Activated naive CD4-positive, alpha-beta T cell treated with anti-CD3 and anti-CD28 coated beads for 36 hours (primary cell): Measurements from ENCODE around the gene TMEM167B. TPM values are rescaled to one million over a fixed set of nuclear protein-coding genes. Genes with fewer than 3 reads are reported as not detected.

Source experiments
- CTCF ChIA-PET: fragments of 350-600 bp; sonication (Branson Sonifier 250); formaldehyde crosslinking; loops from one replicate; lab custom pipeline; 2021; ENCODE audit warnings: antibody characterized with exemption; lab: Charles Lee
- DNase-seq: peaks from one replicate; pipeline ENCODE4 v3.0.0-alpha.2; 2020
- H3K27ac Mint-ChIP-seq: one replicate; pipeline ENCODE4 v1.8.0; 2021; ENCODE audit warnings: mild to moderate bottlenecking, mixed read lengths
- H3K27me3 Mint-ChIP-seq: one replicate; pipeline ENCODE4 v1.8.0; 2021; ENCODE audit warnings: low read depth, mixed read lengths
- H3K36me3 Mint-ChIP-seq: one replicate; pipeline ENCODE4 v1.8.0; 2021; ENCODE audit warnings: low read depth, mixed read lengths
- H3K4me1 Mint-ChIP-seq: one replicate; pipeline ENCODE4 v1.8.0; 2021; ENCODE audit warnings: low read depth, mixed read lengths
- H3K4me3 Mint-ChIP-seq: one replicate; pipeline ENCODE4 v1.8.0; 2021; ENCODE audit warnings: mild to moderate bottlenecking, moderate library complexity, mixed read lengths
- H3K9me3 Mint-ChIP-seq: one replicate; pipeline ENCODE4 v1.8.0; 2021; ENCODE audit warnings: mixed read lengths
- intact Hi-C: fragments of 100-400 bp; cut with micrococcal nuclease; formaldehyde crosslinking; loops from one replicate; pipeline ENCODE4 v1.15.1; 2023
- total RNA-seq, 2 experiments: library from RNA; stranded (reverse); gene quantifications; one replicate each; pipeline ENCODE4 v1.2.3, GENCODE V29; 2021

TMEM167B gene
- total RNA-seq, 2 experiments from 2014 or later, result 35.0 to 37.6 TPM

- H3K4me1 Mint-ChIP-seq, result peaks cover 9% of the 10 kb centered on the region
- H3K9me3 Mint-ChIP-seq, result no peaks in the 10 kb centered on the region
- H3K27ac Mint-ChIP-seq, result no peak overlapping the region
- intact Hi-C loops, result no loop called here
- H3K36me3 Mint-ChIP-seq, result peaks cover 11% of the 10 kb centered on the region
- DNase-seq, result no peak
- H3K4me3 Mint-ChIP-seq, result no peak overlapping the region
- CTCF ChIA-PET, result no interaction called here
- H3K27me3 Mint-ChIP-seq, result no peaks in the 10 kb centered on the region
These were observed 15.3 kb downstream of the TMEM167B start for GRCh38 chr1:109105881-109106280.

- Mint-ChIP-seq H3K27me3 (no peaks in the 10 kb centered on the region), H3K4me3 (no peak overlapping the region), H3K4me1 (peaks cover 5% of the 10 kb centered on the region), H3K36me3 (peaks cover 4% of the 10 kb centered on the region), H3K9me3 (no peaks in the 10 kb centered on the region), H3K27ac (no peak overlapping the region)
- intact Hi-C loops, result no loop called here
- DNase-seq, result no peak
- CTCF ChIA-PET, result interaction anchor here (1.3 kb wide), 1 partner anchor 86 kb away, joined by 3 read pairs; no protein-coding TSS in a partner anchor
These were observed 17.2 kb downstream of the TMEM167B start for GRCh38 chr1:109107785-109108184.

- intact Hi-C loops, result loop anchor here (5.0 kb wide), 4 partner anchors 372 to 598 kb away; partner anchors contain the start of genes ATXN7L2 and EEIG2
- H3K27ac Mint-ChIP-seq, result no peak overlapping the region
- H3K36me3 Mint-ChIP-seq, result no peaks in the 10 kb centered on the region
These were observed 19.3 kb downstream of the TMEM167B start for GRCh38 chr1:109109906-109110305.

GRCh38 chr1:109111386-109112055 is 21.0 kb downstream of the TMEM167B start:
- H3K27me3 Mint-ChIP-seq, result peaks cover 4% of the 10 kb centered on the region
- DNase-seq, result no peak
- CTCF ChIA-PET, result interaction anchor here (0.7 to 5.6 kb wide), 15 partner anchors 10 to 289 kb away, joined by 3 to 71 read pairs (median 5); partner anchors contain the start of gene TMEM167B
- no peak overlapping the region for H3K27ac Mint-ChIP-seq
- intact Hi-C loops, result loop anchor here (1.0 to 5.0 kb wide), 14 partner anchors 11 to 599 kb away; partner anchors contain the start of genes ATXN7L2, CLCC1, EEIG2 and PRPF38B
- no peaks in the 10 kb centered on the region for H3K36me3 Mint-ChIP-seq
- H3K4me3 Mint-ChIP-seq, result no peak overlapping the region
- peaks cover 36% of the 10 kb centered on the region for H3K4me1 Mint-ChIP-seq
- H3K9me3 Mint-ChIP-seq, result no peaks in the 10 kb centered on the region

More at GRCh38 chr1:109109906-109110305, 19.3 kb downstream of the TMEM167B start:
- Mint-ChIP-seq H3K9me3 (no peaks in the 10 kb centered on the region), H3K27me3 (peaks cover 4% of the 10 kb centered on the region), H3K4me1 (peaks cover 22% of the 10 kb centered on the region), H3K4me3 (no peak overlapping the region)
- CTCF ChIA-PET, result interaction anchor here (0.7 to 5.6 kb wide), 4 partner anchors 9 to 282 kb away, joined by 3 to 71 read pairs (median 11); no protein-coding TSS in a partner anchor
- DNase-seq, result no peak

- no peaks in the 10 kb centered on the region for H3K36me3 Mint-ChIP-seq
- no peak for DNase-seq
- H3K4me3 Mint-ChIP-seq, result no peak overlapping the region
- no peaks in the 10 kb centered on the region for H3K9me3 Mint-ChIP-seq
- intact Hi-C loops, result loop anchor here (1.0 to 5.0 kb wide), 14 partner anchors 12 to 600 kb away; partner anchors contain the start of genes ATXN7L2, CLCC1, EEIG2 and PRPF38B
- H3K4me1 Mint-ChIP-seq, result peaks cover 40% of the 10 kb centered on the region
- H3K27me3 Mint-ChIP-seq, result peaks cover 4% of the 10 kb centered on the region
- CTCF ChIA-PET, result interaction anchor here (0.5 to 5.6 kb wide), 23 partner anchors 9 to 1171 kb away, joined by 3 to 71 read pairs (median 3); partner anchors contain the start of genes TAF13 and TMEM167B
- H3K27ac Mint-ChIP-seq, result no peak overlapping the region
These were observed 21.6 kb downstream of the TMEM167B start for GRCh38 chr1:109112056-109112651.

- intact Hi-C loops, result loop anchor here (1.0 to 5.0 kb wide), 14 partner anchors 12 to 600 kb away; partner anchors contain the start of genes ATXN7L2, CLCC1, EEIG2 and PRPF38B
- Mint-ChIP-seq H3K4me1 (peaks cover 40% of the 10 kb centered on the region), H3K9me3 (no peaks in the 10 kb centered on the region), H3K36me3 (no peaks in the 10 kb centered on the region), H3K27me3 (peaks cover 4% of the 10 kb centered on the region), H3K27ac (no peak overlapping the region), H3K4me3 (peak overlapping the region; percentile 80)
- DNase-seq, result peak; percentile 93
- CTCF ChIA-PET, result interaction anchor here (0.5 to 5.6 kb wide), 23 partner anchors 8 to 1171 kb away, joined by 3 to 71 read pairs (median 4); partner anchors contain the start of genes TAF13, TMEM167B and WDR47
These were observed 22.2 kb downstream of the TMEM167B start for GRCh38 chr1:109112652-109113285.

- intact Hi-C loops, result loop anchor here (1.0 to 5.0 kb wide), 5 partner anchors 49 to 601 kb away; partner anchors contain the start of genes ATXN7L2 and EEIG2
- peak within 1 kb of the TSS; percentile 32 for H3K27ac Mint-ChIP-seq
- CTCF ChIA-PET, result interaction anchor here (0.6 to 5.6 kb wide), 6 partner anchors 13 to 154 kb away, joined by 3 to 71 read pairs (median 4); partner anchors contain the start of gene WDR47
- peaks cover 4% of the 10 kb centered on the region for H3K27me3 Mint-ChIP-seq
- peak within 1 kb of the TSS; percentile 80 for H3K4me3 Mint-ChIP-seq
- H3K9me3 Mint-ChIP-seq, result no peaks in the 10 kb centered on the region
- H3K4me1 Mint-ChIP-seq, result peaks cover 40% of the 10 kb centered on the region
- peaks cover 2% of the 10 kb centered on the region for H3K36me3 Mint-ChIP-seq
- peak; percentile 87 for DNase-seq
These were observed 23.2 kb downstream of the TMEM167B start, which contains the start of gene ELAPOR1 for GRCh38 chr1:109113590-109114341. Gene ELAPOR1 (plus strand): TSS chr1:109114115. CDS start chr1:109114184, 69 bp downstream.

GRCh38 chr1:109114342-109114674 is 23.7 kb downstream of the TMEM167B start:
- Mint-ChIP-seq H3K27ac (no peak overlapping the region), H3K36me3 (peaks cover 2% of the 10 kb centered on the region), H3K9me3 (no peaks in the 10 kb centered on the region), H3K4me1 (peaks cover 40% of the 10 kb centered on the region), H3K27me3 (peaks cover 4% of the 10 kb centered on the region), H3K4me3 (peak overlapping the region; percentile 80)
- CTCF ChIA-PET, result interaction anchor here (0.6 to 5.6 kb wide), 4 partner anchors 14 to 155 kb away, joined by 3 to 71 read pairs (median 4); no protein-coding TSS in a partner anchor
- intact Hi-C loops, result loop anchor here (1.0 to 5.0 kb wide), 5 partner anchors 48 to 602 kb away; partner anchors contain the start of genes ATXN7L2 and EEIG2
- DNase-seq, result peak; percentile 10

- Mint-ChIP-seq H3K4me1 (peaks cover 40% of the 10 kb centered on the region), H3K27me3 (peaks cover 4% of the 10 kb centered on the region), H3K9me3 (no peaks in the 10 kb centered on the region), H3K27ac (no peak overlapping the region), H3K4me3 (no peak overlapping the region), H3K36me3 (peaks cover 2% of the 10 kb centered on the region)
- CTCF ChIA-PET, result interaction anchor here (1.0 to 5.6 kb wide), 3 partner anchors 15 to 284 kb away, joined by 3 to 71 read pairs (median 3); no protein-coding TSS in a partner anchor
- intact Hi-C loops, result no loop called here
- peak; percentile 27 for DNase-seq
These were observed 25.1 kb downstream of the TMEM167B start for GRCh38 chr1:109115685-109116084.

- Mint-ChIP-seq H3K4me1 (peaks cover 40% of the 10 kb centered on the region), H3K9me3 (no peaks in the 10 kb centered on the region), H3K27ac (no peak overlapping the region), H3K27me3 (peaks cover 4% of the 10 kb centered on the region), H3K36me3 (peaks cover 2% of the 10 kb centered on the region), H3K4me3 (no peak overlapping the region)
- CTCF ChIA-PET, result interaction anchor here (0.7 to 1.4 kb wide), 3 partner anchors 13 to 283 kb away, joined by 3 read pairs; no protein-coding TSS in a partner anchor
- intact Hi-C loops, result no loop called here
- no peak for DNase-seq
These were observed 25.7 kb downstream of the TMEM167B start for GRCh38 chr1:109116286-109116685.

GRCh38 chr1:109118089-109118488 is 27.5 kb downstream of the TMEM167B start:
- CTCF ChIA-PET, result interaction anchor here (0.6 kb wide), 1 partner anchor 499 kb away, joined by 4 read pairs; no protein-coding TSS in a partner anchor
- Mint-ChIP-seq H3K27ac (no peak overlapping the region), H3K4me1 (peaks cover 33% of the 10 kb centered on the region), H3K9me3 (no peaks in the 10 kb centered on the region), H3K27me3 (peaks cover 4% of the 10 kb centered on the region), H3K36me3 (peaks cover 2% of the 10 kb centered on the region), H3K4me3 (no peak overlapping the region)
- no peak for DNase-seq
- intact Hi-C loops, result no loop called here
